ENCODE data around the gene NOTCH1.

NOTCH1 gene

GRCh38 chr9:136545965-136546696 is at the start of gene NOTCH1:
Gene NOTCH1 (minus strand): TSS chr9:136546048. CDS start chr9:136545786, 262 bp downstream.
- TF ChIP-seq CTCF (IDR thresholded peaks at IDR 0.05; ENCODE audit: low read length, missing control alignments), result no peak
- peak; percentile 93 for DNase-seq (ENCODE audit: low read depth)
- H3K4me3 ChIP-seq (replicated peaks; ENCODE audit: low read depth, low read length), result peak within 1 kb of the TSS; percentile 84

GRCh38 chr9:136594492-136594891 is 48.6 kb upstream of the NOTCH1 start:
- no peak for DNase-seq (ENCODE audit: low read depth)
- no peak for TF ChIP-seq CTCF (IDR thresholded peaks at IDR 0.05; ENCODE audit: low read length, missing control alignments)
- H3K4me3 ChIP-seq (replicated peaks; ENCODE audit: low read depth, low read length), result no peak overlapping the region

GRCh38 chr9:136593581-136593980 is 47.7 kb upstream of the NOTCH1 start:
- no peak for DNase-seq (ENCODE audit: low read depth)
- no peak overlapping the region for H3K4me3 ChIP-seq (replicated peaks; ENCODE audit: low read depth, low read length)
- TF ChIP-seq CTCF (IDR thresholded peaks at IDR 0.05; ENCODE audit: low read length, missing control alignments), result no peak

- no peak for DNase-seq (ENCODE audit: low read depth)
- H3K4me3 ChIP-seq (replicated peaks; ENCODE audit: low read depth, low read length), result no peak overlapping the region
- no peak for TF ChIP-seq CTCF (IDR thresholded peaks at IDR 0.05; ENCODE audit: low read length, missing control alignments)
Observed at GRCh38 chr9:136592666-136593065, 46.8 kb upstream of the NOTCH1 start.

GRCh38 chr9:136590821-136591752 is 45.2 kb upstream of the NOTCH1 start:
- TF ChIP-seq CTCF (IDR thresholded peaks at IDR 0.05; ENCODE audit: low read length, missing control alignments), result no peak
- no peak overlapping the region for H3K4me3 ChIP-seq (replicated peaks; ENCODE audit: low read depth, low read length)
- DNase-seq (ENCODE audit: low read depth), result no peak

- no peak for DNase-seq (ENCODE audit: low read depth)
- no peak overlapping the region for H3K4me3 ChIP-seq (replicated peaks; ENCODE audit: low read depth, low read length)
- TF ChIP-seq CTCF (IDR thresholded peaks at IDR 0.05; ENCODE audit: low read length, missing control alignments), result no peak
Observed at GRCh38 chr9:136589766-136590763, 44.2 kb upstream of the NOTCH1 start.
